GM19043 (cell line): Measurements from ENCODE around the gene PRKAG1.

Experiments used
- ATAC-seq: cut with Tn5 transposase; IDR thresholded peaks from one replicate; pipeline ENCODE4 v1.9.1; 2021; ENCODE audit warnings: low read depth; ENCODE audit not compliant: unreplicated experiment

PRKAG1 gene

DNA sequence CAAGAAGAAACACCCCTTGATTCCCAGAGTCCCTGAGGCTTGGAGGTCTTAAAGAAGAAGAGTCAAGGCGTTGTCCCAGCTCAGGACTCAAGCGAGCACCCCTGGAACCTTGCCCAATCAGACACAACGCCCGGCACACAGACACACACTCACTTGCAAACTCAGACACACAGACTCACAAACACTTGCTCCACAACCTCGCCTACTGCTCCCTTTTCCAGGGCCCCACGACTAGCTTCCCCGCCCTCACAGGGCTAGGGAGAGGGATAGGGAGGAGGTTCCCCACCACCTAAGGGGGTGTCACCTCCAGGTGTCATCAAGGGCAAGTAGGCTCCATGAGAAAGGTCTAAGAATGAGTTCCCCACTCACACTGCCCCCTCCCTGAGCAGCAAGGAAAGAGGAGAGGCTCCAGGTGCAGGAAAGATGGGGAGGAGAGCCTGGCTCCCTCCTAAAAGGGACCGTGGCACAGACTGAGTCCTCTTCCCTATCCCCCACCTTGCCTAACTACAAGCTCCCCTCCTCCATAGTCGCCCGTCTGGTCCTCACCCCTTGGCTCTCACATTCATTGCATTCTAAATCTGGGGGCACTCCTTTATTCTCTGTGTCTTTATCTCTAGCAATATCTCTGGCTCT is 47.8 kb downstream of the PRKAG1 start:
- ATAC-seq: no peak

DNA sequence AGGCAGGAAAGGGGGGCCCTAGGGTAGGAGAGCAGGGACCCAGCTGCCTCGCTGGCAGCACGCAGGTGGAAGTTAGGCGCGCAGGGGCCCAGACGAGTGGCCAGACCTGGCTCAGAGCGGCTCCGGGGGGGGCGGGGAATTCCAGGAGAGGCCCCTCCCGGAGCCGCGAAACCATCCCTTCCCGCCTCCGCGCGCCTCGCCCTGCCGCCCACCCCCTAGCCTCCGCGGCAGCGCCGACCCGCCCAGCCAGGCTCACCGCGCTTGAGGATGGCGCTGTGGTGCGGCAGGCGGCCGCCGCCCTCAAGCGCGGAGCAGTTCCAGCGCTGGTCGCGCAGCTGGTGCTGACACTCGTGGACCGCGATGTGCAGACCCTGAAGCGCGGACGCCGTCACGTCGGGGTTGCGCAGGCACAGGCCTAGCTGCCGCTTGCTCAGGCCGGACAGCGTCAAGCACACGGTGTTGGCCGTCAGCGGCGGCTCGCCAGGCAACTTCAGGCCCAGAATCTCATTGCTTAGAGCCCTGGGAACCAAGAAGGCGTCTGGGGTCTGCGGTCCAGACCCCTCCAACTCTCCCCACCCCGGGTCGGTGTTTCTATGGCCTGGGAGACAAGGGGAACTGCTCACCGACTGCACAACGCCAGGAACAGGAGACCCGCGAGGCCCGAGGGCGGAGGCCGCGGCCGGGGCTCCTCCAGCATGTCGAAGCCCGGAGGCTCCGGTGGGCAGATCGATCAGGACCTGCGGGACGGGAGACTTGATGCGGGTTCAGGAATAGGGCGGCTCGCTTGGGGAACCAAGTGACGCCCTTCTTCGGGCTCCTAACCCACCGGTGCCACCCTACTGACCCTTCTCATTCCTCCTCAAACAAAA is 48.5 kb downstream of the PRKAG1 start:
- no peak for ATAC-seq

DNA sequence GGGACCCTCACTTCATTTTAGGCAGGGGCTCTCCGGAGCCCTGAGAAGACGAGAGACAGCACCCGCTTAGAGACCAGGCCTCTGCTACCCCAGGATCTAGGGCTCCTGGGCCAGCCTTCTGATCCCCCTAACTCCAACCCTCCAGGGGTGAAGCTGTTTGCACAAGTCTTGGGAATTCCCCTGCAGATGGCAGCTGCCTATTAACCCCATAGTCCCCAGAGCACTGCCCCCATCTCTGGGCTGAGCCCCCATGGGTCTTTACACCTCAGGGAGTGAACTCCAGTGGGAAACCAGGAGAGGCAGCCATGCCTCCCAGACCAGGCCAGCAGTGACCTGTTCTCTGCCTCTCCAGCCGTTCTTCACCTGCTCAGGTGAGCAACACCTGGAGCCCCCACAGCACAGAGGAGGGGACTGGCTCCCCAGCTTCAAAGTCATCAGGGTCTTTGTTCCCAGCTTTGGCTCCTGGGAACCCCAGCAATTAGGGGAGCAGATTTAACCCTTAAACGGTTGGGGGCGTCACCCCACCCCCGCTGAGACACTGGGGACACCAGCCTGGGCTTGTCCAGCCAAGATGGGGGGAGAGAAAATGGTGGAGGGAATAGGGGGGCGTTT is 49.3 kb downstream of the PRKAG1 start:
- ATAC-seq: no peak

DNA sequence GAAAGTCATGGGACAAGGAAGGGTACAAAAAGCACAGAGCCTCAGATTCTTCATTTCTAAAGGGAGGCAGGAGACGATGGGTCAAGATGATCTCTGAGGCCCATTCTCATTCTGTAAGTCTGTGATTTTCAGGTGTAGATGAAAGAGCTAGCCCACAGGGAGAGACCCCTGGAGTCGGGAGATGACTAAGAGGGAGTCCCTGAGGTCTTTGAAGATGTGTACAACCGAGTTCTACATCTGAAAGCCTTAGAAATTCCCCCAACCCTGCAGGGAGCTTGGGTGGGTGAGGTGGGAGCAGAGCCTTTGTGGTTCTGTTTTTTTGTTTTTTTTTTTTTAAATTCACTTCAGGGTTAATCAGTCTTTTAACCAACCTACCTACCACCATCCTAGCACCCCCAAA is 50.1 kb downstream of the PRKAG1 start:
- no peak for ATAC-seq

DNA sequence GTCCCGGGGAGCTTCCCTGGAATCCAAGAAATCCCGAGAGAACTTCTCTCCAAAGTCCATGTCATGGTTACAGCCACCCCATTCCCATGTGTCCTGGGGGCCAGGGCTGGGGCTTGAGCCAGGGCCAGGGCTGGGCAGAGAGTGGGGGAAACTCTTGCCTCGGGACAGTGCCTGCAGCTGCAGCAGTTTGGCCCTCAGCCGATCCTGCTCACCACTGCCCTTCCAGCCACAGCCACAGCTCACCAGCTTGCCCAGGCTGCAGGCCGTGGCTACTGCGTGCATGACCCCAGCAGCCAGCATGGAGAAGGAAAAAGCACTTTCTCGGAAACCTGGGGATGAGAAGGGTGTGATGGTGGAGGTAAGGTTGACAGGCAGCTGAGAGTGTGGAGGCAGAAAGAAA is 50.6 kb downstream of the PRKAG1 start:
- no peak for ATAC-seq

DNA sequence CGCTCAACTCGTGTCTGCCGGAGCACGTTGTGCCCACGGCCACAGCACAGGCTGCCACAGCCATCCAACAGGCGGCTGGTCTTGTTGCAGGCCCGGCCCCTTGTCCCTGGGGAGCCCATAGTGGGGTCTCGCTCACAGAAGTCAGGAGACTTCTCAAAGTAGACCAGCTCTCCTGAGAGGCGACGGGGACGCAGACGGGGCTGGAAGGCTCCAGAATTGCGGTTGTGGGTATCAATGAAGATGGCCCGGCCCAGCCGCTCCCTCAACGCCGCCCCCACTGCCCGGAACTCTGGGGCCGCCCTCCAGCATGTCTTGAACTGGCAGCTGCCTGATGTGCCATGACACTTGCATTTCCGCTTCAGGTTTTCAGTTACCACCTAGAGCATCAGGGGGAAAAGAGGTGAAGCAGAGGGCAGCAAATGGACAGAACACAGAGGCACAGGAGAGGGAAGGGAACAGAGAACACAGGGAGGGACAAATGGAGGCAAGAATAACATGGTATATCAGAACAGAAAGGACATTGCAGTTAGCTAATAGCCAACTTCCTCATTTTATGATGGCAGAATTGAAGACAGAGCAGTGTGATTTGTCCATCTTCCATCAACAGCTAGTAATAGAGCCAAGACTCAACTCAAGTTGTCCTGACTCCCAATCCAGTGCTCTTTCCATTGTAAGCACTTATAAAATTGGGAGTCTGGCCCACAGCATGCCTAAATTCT is 52.2 kb downstream of the PRKAG1 start:
- no peak for ATAC-seq

DNA sequence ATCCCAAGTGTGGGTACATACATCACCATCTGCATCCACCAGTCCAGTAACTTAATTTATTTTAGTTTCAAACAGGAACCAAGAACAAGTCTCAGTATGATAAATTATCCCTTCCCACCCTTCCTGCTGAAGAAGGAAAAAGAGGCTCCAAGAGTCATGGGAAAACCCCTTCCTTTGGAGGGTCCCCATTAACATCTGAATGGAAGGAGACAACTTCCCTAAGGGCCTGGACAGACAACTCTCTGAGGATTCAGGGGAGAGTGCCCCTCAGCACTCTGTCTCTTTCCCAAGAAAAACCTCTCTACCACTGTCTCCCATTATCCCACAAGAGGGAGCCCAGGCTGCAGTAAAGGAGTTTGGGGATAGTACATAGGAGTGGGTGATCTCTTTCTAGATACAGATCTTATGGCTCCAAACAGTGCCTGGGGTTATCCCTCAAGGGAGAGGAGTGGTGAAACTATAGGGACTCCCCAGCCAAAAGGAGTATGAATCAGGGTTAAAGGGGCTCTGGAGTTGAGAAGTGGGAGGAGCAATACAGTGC is 53.2 kb downstream of the PRKAG1 start:
- ATAC-seq: no peak

DNA sequence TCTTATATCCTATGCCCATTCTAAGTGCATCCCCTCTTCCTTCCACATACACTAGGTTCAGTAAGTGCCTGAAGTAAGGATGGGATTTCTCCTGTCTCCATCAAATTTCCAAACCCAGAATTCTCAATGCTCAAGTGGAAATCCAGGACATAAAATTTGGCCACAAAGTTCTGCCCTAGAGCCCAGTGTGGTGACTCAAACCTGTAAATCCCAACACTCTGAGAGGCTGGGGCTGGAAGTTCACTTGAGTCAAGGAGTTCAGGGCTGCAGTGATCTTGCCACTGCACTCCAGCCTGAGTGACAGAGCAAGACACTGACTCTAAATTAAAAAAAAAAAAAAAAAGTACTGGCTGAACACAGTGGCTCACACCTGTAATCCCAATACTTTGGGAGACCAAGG is 56.8 kb downstream of the PRKAG1 start:
- ATAC-seq: no peak

DNA sequence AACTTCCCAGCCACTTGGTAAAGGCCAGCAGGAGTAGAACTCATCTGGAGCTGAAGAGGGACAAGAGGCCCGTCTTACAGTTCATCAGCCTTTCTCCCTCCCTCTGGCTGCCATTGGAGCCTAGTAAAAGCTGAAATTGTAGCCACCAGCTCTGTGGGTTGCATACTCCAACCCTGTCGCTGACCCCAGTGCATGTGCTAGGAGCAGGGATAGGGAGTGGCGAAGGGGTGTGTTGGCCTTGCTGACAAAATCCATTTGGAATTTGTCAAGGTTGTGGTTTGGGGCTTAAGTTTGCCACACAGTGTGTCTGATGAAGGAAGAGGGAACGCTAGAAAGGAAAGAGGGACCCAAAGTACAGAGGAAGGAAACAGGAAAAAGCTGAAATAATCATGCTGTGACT is 57.2 kb downstream of the PRKAG1 start:
- ATAC-seq: no peak

DNA sequence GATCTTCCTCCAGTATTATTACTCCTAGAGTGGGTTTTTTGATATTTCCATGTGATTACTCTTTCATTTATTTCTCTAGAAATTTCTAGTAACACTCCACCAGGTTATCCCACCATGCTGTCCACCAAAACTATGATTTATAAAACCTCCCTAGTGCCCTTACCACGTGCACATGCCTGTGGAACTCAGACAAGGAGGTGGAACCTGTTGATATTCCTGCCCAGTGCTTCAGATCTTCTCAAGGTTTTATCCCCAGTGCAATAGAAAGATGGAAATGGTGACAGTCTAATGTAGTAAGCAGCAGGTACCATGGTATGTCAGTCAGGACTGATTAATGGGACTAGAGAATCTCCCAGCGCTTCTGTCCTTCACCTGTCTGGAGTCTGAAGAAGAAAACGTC is 57.7 kb downstream of the PRKAG1 start:
- no peak for ATAC-seq

DNA sequence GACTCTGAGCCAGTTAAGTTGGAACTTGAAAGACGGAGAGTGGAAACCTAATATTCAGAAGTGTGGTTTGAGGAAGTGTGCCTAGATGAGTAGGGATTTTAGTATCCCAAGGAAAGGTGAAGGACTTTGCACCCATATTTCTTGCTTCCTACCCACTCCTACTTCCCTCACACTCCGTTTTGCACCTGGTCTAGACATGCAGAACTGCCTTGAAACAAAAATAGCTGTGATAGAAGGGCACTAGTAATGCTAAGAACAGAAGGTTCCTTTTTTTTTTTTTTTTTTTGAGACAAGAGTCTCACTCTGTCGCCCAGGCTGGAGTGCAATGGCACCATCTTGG is 60.6 kb downstream of the PRKAG1 start:
- no peak for ATAC-seq

DNA sequence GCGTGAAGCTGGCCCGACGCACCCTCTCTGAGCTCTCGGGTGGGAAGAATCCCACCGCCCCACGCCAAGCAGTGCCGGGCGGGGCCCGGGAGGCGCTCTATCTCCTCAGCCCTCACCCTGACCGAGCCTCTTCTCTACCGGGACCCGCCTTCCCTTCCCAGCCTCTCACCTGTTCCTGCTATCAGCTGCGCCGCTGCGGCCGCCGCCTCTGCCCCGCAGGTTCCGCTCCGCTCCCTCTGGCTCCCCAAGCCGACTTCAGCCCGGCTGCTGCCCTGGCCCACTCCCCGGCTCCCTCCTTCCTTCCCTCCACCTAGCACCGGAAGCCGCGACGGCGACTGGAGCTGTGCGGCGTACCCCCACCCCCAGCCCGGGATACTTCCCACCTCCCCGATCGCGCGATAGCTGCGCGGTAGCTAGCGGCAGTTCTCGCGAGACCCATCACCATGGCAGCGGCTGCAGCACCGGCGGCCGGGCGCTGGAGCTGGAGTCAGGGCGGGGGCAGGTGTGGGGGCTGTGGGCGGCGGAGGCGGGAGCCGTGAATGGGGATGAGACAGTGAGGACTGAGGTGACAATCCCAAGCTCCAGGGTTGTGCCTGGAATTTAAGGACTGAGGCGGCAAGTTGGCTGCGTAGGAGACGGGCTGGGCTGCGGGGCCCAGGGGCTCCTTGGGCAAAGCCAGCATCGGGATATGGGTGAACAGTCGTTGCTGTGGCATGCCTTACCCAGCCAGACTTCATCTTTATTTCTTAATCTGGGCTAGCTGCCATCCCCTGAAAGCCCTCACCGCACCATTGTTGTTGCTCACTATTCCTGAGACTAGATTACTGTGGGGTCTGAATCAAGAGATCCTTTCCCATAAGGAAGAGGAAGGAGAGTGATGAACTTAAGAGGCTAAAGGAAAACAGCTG is 61.2 kb downstream of the PRKAG1 start, which contains the start of gene ARF3:
Gene ARF3 (minus strand): TSS at position 347 of the 908 bp plus-strand sequence. CDS start 16,392 bp downstream, outside the sequence.
- peak; percentile 82 for ATAC-seq

DNA sequence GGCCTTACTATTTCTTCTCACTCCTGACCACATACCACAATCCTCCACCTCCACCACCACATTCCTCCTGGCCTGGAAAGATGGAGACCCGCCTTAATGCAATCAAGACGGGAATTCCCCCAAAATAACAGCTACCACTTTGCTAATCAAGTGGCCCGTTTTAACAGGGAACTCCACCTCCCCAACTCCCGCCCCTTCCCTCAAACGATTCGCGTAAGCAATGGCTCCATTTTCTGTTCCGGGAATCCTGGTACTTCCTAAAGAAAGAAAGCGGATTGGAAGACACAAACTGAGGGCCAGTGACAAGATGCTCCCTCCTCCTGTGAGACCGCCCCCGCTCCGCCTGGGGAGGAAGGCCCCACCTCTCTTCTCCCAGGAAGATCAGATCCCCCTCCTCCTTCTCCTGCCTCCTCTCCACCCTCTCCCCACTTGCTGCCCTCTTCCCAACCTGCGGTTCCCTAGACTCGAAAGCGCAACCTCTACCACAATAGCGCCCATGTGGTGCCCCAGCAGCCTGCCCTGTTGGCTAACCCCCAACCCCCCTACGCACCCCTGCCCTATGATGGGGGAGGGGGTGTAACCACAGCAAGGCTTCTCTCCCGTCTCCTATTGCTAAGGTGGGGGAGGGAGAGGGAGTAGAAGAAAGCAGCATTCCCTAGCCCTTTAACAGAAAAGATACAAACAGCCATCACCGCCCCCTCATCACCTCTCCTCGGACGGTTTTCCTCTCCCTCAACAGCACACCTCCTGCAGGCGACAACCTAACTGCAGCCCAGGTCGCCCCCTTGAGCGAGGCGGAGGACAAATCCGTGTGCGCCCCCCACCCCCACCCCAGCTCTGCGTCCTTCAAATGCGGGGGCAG is 62.1 kb downstream of the PRKAG1 start:
- peak; percentile 16 for ATAC-seq

DNA sequence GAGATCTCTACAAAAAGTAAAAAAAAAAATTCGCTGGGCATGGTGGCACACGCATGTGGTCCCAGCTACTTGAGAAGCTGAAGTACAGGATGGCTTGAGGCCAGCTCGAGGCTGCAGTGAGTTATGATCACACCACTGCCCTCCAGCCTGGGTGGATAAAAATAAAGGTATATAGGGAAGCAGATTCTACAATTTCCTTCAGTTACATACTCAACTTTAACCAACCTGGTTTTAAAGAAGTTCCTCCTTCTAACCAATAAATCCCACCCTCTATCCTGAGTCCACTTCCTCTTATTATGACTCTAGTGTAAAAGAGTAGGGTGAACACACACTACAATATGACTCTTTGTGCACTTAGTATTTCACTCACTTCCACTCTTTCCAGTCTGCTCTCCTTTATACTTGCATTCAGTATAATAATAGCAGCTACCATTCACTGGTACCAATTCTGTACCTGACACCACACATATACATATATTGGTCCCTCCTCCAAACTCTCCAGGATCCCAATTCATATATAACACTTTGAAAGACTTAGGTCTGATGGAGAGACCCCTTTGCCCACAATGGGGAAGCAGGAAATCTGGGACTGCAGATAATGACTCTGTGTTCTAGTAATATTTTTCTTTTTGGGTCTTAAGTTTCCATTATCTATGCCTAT is 63.6 kb downstream of the PRKAG1 start:
- ATAC-seq: no peak

DNA sequence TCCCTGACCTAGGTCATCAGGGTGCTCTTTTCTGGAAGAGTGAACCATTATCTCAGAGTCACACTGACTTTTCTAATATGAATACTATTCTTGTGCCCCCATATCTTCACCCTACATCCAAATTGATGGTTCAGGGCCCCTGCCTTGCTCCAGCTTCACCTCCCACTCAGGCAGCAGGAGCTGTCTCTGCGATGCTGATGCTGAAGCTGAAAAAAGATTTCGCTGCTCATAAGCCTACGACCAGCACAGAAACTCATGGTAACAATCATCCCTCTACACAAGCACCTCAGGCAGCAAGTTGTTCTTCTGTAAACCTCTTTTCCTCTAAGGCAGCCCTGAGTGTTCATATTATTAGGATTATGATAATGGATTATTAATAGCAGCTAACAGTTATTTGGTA is 64.5 kb downstream of the PRKAG1 start:
- ATAC-seq: no peak

DNA sequence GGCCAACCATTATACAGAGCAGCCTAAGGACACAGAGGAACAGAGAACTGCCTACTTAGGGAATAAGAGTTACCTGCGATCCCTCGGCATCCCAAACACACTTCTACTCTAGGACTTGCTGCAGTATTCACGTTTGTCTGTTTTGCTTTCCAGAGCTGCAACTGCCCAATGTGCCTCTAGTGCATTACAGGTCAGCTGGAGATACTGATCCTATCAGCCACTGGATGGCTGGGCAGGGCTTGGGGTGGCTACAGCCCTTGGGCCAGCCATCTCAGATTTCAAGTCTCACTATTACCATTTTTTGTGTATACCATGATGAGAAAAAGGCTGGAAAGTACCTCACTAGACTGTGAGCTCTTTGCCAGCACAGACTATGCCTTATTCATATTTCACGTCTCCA is 65.9 kb downstream of the PRKAG1 start:
- ATAC-seq: no peak
